NCI-H82 (cell line): Measurements from ENCODE around the gene TWSG1.
"Not testable (repeated sequence)": the region's sequence is repeated elsewhere in the genome, so short reads cannot be mapped to it uniquely, and the experiment has no call there.

Experiments
- DNase-seq: peaks from one replicate; lab custom pipeline; 2025; lab: John Stamatoyannopoulos, UW

The TWSG1 gene

DNA sequence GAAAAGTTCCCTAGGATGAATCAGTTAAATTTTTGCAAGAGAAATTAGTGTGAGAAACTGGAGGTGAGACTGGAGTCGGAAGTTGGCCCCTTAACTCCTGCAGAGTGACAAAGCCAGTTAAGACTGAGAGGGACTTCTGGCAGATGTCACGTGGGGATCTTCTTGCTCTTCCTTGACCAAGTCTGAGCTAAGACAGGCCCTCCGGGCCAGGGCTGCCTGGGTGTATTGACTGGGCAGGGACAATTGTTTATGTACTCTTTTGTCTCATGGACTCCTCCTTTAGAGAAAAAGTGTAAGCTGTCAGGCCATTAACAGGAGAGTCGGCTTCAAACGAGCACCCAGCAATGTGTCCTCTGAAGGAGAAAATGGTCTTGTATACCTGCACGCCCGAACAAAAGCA lies 92.2 kb downstream of the TWSG1 start:
- DNase-seq = peak; percentile 27

DNA sequence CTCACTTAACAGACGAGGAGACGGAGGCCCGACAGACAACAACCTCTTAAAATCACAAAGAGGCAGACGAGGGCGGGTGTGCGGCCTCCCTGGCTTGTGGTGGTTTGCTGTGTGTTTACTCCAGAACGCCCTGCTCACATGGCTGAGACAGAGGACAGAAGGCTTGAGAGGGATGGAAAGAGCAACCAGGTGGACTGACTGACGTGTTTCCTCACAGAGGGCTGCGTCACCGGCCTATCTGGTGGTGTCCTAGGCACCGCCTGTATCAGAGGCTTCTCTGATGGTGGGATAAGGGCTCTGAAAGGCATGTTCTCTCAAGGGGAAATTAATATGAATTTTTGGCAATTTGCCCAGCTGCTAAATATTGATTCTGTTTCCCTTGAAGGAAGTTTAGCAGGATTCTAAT lies 93.7 kb downstream of the TWSG1 start:
- DNase-seq = no peak

DNA sequence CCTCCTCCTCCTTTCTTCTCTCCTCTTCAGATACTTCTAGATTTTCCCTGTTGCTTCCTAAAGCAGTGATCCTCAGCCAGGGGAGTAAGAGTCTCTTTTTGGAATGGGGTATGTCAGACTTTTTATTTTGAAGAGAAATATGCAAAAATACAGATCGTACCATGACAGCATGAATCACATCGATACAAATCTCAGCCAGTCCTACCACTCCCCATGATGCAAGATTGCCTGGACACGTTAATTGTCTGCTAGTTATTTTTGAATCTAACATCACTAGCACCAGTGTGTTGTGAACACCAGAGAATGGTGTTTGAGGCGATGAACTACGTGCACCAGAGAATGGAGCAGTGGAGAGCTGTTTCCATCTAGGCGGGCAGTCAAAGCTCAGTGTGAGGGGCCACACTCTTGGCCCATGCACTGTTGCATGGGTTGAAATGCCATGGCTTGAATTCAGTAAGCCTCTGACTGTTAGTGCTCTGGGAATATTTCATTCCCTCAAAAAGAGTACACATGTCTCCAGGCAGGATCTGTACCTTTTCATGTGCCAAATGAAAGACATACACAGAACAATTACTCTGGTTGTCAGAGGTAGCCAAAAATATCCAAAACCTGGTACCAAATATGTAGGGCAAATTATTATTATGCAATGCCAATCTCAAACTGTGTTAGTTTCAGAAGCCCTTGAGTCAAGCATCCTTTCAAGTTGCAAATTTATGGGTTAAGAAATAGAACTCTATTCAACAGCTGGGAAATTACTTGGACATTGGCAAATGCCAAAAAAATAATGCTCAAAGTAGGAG lies 94.5 kb downstream of the TWSG1 start:
- no peak for DNase-seq

DNA sequence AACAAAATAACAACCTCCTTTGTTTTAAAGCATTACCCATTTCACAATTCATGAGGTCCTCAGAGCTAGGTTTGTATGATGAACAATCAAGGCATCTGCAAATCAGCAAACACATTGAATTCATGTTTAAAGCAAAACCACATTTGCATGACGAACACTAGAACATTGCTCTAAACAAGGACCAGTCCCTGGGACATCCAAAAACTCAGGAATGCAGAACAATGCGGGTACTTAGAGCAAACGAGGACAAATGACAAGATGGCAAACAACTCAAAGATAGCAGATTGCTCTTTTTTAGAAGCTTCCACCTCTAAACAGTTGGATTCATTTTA lies 95.1 kb downstream of the TWSG1 start:
- no peak for DNase-seq

DNA sequence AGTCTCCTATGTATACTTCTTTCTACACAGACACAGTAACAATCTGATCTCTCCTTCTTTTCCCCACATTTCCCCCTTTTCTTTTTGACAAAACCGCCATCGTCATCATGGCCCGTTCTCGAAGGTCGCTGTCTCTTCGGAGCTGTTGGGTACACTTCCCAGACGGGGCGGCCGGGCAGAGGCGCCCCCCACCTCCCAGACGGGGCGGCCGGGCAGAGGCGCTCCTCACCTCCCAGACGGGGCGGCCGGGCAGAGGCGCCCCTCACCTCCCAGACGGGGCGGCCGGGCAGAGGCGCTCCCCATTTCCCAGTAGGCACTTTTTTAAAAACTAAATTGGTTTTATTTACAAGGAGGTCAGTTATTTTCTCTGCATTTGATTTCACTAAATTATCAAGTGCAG lies 95.7 kb downstream of the TWSG1 start:
- not testable (repeated sequence) for DNase-seq

DNA sequence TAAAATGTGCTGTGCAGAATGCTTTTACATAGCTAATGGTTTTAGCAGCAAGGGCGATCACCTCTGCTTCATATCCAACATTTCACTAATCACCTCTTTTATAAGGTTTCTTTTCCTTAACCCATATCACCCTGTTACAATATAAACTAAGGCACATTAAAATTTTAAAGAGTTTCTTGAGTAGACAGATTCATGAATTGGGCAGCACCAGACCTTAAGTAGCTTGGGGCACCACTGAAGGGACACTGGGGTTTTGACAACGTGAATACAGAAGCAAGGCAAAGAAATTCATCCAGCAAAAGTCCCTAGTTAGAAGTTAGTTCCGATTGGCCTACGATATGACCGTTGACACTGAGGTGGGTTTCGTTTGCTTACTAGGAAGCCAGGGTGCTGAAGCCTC lies 96.7 kb downstream of the TWSG1 start:
- no peak for DNase-seq

DNA sequence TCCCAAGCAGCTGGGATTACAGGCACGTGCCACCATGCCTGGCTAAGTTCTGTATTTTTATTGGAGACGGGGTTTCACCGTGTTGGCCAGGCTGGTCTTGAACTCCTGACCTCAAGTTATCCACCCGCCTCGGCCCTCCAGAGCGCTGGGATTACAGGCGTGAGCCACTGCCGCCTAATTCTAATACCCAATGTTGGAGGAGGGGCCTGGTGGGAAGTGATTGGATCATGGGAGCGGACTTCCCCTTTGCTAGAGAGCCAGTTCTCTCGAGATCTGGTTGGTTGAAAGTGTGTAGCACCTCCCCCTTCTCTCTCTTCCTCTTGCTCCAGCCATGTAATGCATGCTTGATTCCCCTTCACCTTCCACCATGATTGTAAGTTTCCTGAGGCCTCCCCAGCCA lies 98.5 kb downstream of the TWSG1 start:
- DNase-seq = peak; percentile 45

DNA sequence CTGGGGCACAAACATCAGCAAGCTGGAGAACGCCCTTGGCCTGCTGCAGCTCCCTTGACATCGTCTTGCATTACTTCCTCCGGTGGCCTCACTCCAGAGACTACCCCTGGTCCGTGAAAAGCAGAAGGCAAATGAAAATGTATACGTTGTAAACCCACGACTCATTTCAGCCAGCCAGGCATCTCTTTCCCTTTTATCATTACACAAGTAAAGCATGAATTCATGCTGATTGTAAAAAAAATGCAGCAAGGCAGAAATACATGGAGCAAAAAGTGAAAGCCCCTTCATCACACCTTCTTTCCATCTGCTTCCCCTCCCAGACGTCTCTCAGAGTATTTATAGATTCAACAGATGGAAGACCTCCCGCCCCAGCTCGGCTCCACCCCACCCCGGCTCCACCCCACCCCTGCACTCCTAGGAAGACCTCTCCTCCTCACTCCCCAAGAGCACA lies 99.1 kb downstream of the TWSG1 start:
- DNase-seq = peak; percentile 87

DNA sequence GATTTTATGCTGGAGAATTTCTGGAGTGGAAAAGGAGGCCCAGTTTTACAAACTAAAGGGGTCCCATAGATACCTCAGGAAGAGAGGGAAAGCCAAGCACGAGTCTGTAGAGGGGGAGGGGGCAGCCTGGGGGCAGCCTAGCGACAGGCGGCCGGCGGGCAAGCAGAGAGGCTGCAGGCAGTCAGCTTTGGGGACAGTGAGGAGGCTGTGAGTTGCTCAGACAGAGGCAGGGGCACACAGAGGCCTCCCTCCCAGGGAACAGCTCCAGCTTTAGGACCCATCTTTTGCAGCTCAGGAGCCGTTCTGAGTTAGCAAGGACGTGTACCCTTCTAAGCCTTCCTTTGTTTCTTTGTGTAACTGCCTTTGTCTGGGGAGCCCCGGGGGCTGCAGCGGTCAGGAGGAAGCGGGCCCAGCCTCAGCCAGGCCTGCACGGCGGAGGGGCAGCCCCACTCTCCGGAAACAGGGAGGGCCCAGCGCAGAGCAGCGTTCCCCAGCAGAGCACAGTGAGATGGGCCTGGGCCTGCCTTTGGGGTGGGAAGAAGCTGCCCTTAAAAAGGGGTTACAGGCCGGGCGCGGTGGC lies 99.6 kb downstream of the TWSG1 start:
- DNase-seq = no peak

DNA sequence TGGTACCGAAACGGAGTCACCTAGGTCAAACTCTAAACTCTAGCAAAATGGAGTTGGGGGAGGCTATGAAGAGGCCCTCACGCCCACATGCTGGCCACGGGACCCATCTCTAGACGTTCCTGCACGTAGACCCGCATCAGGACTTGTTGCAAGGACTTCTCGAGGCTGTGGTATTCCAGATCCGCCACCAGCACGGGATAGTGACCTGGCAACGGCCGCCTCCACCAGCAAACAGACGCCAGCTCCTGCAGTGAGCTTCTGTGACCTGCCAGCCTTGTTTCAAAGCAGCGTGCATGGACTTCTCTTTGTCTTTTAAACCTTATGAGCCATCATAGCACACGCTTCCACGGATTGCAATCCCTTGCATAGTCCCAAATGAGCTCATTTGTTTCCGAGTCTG lies 100.5 kb downstream of the TWSG1 start:
- no peak for DNase-seq

DNA sequence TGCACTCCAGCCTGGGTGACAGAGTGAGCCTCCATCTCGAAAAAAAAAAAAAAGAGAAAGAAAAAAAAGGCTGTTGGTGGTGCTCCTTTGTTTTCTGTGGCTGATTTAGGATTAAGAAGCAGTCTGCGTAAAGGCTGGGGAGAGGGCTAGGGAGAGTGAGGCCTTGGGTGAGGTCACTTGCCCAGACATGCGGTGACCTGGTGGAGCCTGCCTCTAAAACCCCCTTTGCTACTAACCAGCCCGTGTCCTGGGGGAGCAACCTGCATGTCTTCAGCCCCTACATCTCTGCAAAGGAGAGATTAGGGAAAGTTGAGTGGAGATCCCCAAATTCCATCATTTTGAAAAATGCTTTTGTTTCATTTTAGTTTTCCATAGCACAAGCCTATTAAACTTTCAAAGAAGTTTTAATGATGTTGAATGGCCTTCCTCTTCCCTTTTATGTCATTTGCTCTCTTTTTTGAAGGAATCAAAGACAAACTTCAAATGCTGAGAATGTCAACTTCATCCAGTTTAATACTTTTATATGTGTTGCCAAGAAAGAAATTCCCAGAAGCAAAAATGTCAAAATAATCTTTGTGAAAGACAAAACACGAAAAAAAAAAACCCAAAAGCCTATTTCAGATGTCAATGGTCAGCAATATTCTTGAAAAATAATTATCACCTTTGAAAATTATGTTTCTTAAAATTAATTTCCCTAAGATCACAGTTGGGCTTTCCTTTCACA lies 101.8 kb downstream of the TWSG1 start:
- no peak for DNase-seq

DNA sequence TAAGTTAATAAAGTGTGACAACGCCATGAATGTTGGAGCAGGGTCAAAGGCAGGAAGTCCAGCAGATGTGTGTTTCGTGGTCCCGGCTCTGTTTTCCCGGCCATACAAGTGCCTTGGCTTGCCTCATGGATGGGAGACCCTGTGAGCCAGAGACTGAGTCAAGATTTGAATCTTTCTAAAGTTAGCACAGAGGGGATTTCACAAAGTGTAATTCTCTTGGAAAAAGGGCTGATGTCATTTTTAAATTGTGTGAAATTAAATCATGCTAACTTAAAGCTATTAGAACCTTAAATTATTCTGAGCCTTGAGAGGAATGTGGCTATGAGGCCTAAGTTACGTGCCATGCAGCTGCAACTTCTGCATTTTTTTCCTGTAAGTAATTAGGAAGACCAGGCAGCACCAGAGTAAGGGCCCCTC lies 102.5 kb downstream of the TWSG1 start:
- DNase-seq = no peak

DNA sequence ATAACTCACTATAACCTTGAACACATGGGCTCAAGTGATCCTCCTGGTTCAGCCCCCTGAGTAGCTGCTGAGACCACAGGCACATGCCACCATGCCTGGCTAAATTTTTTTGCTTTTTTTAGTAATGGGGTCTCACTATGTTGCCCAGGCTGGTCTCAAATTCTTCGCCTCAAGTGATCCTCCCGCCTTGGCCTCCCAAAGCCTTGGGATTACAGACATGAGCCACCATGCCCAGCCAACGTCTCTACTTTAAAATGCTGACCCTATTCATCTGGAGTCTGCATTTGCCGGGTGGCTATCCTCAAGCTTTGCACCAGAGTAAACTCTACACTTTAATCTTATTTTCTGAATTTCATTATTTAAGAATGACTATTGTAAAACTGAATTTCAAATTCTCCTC lies 103.1 kb downstream of the TWSG1 start:
- no peak for DNase-seq

DNA sequence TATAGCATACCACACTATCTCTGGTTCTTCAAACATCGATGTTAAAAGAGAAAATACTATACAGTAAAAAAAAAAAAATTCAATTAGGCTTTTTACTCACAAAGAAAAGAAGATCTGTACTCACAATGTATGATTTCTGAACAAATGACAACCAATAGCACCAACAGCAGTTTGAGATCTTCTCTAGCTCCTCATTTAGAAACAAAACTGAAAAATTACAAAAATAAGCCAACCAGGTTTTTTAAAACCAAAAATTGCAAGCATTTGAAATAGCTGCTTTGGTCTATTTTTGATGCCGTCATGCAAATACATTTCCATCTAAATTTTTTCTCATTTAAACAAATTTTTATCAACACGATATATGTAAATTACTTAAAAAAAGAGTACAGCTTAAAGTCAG lies 106.5 kb downstream of the TWSG1 start:
- DNase-seq = no peak

DNA sequence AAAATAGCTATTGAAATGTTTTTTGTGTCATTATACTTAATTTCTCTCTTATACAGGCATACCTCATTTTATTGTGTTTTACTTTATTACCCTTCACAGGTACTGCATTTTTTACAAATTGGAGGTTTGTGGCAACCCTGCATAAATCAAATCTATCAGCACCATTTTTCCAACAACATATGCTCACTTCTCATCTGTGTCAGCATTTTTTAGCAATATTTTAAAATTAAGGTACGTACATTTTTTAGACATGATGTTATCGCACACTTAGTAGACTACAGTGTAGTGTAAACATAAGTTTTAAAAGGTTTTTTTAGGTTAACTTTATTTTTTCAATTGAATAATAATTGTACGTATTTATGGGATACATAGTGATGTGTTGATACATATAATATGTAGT lies 110.0 kb downstream of the TWSG1 start:
- DNase-seq = no peak

DNA sequence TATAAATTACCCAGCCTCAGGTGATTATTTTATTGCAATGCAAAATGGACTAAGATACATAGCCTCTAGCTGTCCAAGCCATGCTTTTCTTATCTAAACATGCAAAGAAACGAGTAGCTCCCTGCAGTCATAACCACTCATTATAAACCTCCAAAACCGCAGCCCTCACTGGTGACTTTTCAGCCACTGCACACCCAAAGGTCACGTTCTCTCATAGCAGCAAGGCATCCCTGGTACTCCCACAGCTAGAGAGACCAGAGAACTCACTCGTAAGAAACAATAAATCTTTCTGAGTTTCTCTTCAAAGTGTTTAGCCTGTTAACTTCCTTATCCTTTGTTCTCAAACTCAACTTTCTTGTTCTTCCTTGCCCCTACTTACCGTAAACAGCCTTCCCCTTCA lies 112.3 kb downstream of the TWSG1 start:
- no peak for DNase-seq

DNA sequence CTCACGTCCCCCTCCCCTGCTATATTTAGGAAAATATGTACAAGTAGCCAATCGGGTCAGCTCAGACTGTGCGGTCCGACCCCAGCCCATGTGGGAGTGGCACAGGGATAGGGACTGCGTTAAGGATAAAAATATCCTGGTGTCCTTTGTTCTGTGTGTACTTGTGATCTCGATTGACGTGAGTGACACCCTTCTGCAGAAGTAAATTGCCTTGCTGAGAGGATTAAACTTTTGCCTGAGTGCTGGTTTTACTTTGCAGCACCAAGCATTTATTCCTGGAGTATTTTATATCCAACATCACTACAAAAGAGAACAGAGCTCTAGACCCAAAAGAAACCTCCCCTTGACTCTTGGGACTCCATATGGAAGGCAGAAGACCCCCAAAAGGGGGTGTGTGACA lies 112.8 kb downstream of the TWSG1 start:
- no peak for DNase-seq

DNA sequence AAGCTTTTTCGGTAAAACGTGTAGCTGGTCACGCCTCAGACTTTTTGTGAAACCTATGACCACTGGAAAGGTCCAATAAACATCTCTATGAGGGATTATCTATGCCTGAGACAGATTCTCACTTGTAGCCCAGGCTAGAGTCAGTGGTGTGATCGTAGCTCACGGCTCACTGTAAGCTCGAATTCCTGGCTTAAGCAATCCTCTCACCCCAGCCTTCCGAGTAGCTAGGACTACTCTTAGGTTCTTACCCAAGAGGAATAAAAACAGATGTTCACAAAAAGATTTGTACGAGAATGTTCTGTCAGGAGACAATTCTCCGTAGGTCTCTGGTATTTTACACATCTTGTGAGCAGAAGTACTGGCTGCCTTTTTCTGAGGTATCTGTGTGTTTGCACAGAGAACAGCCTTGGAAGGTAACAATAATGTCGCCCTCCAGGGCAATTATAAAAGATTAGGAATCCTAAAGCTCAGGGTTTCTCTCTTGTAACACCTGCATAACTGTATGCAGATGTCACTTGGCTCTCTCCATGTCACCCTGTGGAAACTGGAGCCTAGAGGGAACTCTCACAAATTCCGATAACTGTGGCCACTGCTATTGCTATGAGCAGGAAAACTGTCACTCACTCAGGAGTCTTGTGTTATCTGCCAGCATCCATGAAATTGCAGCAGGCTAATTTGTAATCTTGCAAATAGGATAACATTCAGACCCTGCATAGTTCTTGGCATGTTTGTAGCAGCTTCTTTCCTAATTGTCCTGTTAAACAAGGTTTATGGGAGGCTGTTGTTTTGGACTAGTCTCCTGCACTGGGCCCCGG lies 115.2 kb downstream of the TWSG1 start:
- DNase-seq = peak; percentile 45

DNA sequence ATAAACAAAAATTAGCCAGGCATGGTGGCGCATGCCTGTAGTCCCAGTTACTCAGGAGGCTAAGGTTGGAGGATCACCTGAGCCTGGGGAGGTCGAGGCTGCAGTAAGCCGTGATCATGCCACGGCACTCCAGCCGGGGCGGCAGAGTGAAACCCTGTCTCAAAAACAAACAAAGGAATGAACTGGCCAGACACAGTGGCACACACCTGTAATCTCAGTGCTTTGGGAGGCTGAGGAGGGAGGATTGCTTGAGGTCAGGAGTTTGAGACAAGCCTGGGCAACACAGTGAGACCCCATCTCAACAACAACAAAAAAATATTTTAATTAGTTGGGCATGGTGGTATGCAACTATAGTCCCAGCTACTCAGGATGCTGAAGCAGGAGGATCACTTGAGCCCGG lies 116.3 kb downstream of the TWSG1 start:
- DNase-seq = not testable (repeated sequence)
